Measurements from ENCODE around the gene KRT26.

The KRT26 gene

DNA sequence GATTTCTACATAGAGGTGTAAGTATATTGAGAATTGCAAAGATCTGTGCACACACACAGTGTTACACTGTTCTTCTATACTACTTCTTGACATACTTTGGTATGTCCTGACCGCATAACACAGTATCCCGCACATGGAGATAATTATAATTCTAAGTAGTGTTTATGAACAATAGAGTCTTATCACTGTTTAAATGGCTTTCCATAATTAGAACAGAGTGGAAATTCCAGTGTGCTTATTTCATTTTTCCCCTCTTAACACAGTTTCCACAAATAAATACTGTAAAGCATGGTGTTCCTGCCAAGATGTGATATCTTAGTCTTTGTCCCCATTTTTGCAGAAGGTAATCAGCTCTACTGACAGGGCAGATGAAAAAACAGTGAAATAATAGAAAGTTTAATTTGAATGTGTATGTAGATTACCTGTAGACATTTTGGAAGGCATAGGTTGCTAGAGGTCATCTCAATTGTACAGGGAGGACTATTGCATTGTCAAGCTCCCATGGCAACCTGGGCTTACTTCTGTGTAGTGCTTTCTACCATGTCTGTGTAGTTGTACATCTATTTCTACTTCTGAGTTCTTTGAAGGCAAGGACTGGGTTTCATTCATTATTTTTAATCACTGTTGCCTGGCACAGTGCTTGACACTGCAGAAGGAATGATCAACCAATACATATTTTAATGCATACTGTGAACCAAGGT lies 37.9 kb upstream of the KRT26 start:
- H3K4me3 ChIP-seq (ENCODE audit: control insufficient read depth, low read depth, low read length) = no peak overlapping the region
- DNase-seq (ENCODE audit: low read depth) = no peak
- TF ChIP-seq, protein P1, sequence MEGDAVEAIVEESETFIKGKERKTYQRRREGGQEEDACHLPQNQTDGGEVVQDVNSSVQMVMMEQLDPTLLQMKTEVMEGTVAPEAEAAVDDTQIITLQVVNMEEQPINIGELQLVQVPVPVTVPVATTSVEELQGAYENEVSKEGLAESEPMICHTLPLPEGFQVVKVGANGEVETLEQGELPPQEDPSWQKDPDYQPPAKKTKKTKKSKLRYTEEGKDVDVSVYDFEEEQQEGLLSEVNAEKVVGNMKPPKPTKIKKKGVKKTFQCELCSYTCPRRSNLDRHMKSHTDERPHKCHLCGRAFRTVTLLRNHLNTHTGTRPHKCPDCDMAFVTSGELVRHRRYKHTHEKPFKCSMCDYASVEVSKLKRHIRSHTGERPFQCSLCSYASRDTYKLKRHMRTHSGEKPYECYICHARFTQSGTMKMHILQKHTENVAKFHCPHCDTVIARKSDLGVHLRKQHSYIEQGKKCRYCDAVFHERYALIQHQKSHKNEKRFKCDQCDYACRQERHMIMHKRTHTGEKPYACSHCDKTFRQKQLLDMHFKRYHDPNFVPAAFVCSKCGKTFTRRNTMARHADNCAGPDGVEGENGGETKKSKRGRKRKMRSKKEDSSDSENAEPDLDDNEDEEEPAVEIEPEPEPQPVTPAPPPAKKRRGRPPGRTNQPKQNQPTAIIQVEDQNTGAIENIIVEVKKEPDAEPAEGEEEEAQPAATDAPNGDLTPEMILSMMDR (IDR thresholded peaks at IDR 0.05; ENCODE audit: control insufficient read depth, insufficient read depth, low read depth, low read length, missing control alignments) = no peak

DNA sequence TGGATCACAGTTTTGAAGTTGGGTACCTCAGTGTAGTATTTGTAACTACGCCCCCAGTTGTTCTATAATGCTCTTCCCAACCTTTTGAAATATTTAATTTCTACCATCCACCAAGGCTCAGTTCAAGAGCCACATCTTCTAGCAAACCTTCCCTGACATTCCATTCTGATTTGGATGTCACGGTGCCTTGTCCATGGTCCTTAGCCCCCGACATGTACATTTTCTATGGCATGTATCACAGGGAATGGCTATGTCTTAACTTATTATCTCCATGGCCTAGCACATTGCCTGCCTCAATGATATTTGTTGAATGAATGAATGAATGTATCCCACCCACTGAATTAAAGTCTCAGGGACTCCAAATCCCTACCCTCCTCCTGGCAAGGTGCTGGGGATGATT lies 34.1 kb upstream of the KRT26 start:
- TF ChIP-seq, protein P1 (IDR thresholded peaks at IDR 0.05; ENCODE audit: control insufficient read depth, insufficient read depth, low read depth, low read length, missing control alignments) = no peak
- DNase-seq (ENCODE audit: low read depth) = no peak
- no peak overlapping the region for H3K4me3 ChIP-seq (ENCODE audit: control insufficient read depth, low read depth, low read length)

DNA sequence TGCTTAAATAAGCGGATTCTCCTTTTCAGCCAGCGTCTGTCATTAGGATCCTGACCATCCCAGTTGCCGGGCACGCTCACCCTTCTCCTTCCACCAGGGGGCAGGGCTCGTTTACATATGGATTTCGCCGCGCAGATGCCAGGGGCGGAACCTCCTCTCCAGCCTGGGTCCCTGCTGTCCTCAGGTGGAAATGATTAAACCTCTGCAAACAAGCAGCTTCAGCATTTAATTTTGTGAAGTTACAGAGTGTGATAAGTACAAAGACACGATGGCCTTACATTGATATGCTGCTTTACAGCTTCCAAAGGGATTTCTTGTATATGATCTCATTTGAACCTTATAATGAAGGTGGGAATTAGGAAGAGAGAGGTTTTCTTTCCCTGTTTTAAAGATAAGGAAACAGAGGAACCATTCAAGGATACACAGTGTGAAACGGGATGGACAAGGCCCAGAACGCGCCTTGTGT lies 31.6 kb upstream of the KRT26 start:
- DNase-seq (ENCODE audit: low read depth) = no peak
- no peak overlapping the region for H3K4me3 ChIP-seq (ENCODE audit: control insufficient read depth, low read depth, low read length)
- TF ChIP-seq, protein P1 (IDR thresholded peaks at IDR 0.05; ENCODE audit: control insufficient read depth, insufficient read depth, low read depth, low read length, missing control alignments) = peak; percentile 92

DNA sequence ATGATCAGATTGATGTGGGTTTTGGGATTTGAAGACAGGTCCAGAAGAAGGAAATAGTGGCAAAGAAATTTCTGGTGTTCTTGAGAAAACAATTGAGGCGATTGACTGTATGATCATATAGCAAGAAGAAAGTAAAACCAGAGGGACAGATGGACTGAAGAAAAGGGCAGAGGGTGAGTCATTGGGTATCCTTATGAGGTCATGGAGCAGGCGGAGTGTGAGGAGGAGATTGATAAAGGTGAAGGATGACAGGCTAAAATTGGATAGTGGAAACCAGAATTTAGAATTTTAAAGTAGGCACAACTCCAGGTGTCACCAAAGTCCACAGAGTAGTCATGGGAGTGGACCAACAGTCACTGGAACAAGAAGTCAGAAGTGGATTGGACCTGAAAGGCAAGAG lies 29.2 kb upstream of the KRT26 start:
- DNase-seq (ENCODE audit: low read depth) = no peak
- no peak overlapping the region for H3K4me3 ChIP-seq (ENCODE audit: control insufficient read depth, low read depth, low read length)
- TF ChIP-seq, protein P1 (IDR thresholded peaks at IDR 0.05; ENCODE audit: control insufficient read depth, insufficient read depth, low read depth, low read length, missing control alignments) = no peak

DNA sequence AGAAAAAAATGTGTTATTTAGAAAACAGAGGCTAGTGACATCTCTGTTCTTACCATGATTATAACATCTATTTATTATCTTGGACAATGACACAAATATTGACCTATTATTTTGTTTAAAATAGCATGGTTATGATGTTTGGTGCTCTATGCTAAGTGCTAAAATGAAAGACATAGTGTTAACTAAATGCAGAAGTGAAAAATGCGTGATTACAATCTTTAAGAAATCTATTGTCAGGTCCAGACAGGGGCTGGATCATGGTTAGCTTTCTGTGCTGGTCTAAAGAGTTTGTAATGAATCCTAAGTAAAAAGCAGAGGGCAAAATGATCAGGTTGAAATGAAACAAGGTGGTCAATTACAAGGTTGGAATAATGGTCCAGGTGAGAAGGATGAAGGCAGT lies 28.4 kb upstream of the KRT26 start:
- DNase-seq (ENCODE audit: low read depth) = no peak
- H3K4me3 ChIP-seq (ENCODE audit: control insufficient read depth, low read depth, low read length) = no peak overlapping the region
- TF ChIP-seq, protein P1 (IDR thresholded peaks at IDR 0.05; ENCODE audit: control insufficient read depth, insufficient read depth, low read depth, low read length, missing control alignments) = no peak

DNA sequence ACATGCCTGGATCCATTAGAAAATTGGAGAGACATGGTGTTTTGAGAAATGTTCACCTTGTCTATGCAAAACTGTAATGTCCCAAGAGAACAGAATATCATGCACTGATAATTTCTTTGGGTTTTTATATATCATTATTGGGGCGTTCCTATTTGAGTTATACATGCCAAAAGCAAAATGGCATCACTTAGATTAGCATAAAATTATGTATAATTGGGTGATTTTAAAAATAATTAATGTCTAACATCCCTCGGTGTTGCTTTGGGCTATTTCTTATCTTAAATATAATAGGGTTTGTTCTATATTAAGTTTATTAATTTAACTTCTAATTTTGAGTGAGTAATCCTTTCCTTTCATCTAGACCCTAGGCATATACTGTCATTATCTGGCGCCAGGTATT lies 27.9 kb upstream of the KRT26 start, which contains the start of gene KRT28:
Gene KRT28 (minus strand): TSS at position 101 of the 400 bp plus-strand sequence. CDS start 66 bp downstream, at position 35.
- no peak within 1 kb of the TSS for H3K4me3 ChIP-seq (ENCODE audit: control insufficient read depth, low read depth, low read length)
- no peak for DNase-seq (ENCODE audit: low read depth)
- TF ChIP-seq, protein P1 (IDR thresholded peaks at IDR 0.05; ENCODE audit: control insufficient read depth, insufficient read depth, low read depth, low read length, missing control alignments) = no peak
